HG03575 (cell line): Measurements from ENCODE around the gene SORCS2.

Source experiments
- ATAC-seq: cut with Tn5 transposase; IDR thresholded peaks from one replicate; pipeline ENCODE4 v1.9.1; 2021; ENCODE audit not compliant: unreplicated experiment, insufficient number of reproducible peaks, low FRiP score; ENCODE audit errors: extremely low read depth

Gene SORCS2

DNA sequence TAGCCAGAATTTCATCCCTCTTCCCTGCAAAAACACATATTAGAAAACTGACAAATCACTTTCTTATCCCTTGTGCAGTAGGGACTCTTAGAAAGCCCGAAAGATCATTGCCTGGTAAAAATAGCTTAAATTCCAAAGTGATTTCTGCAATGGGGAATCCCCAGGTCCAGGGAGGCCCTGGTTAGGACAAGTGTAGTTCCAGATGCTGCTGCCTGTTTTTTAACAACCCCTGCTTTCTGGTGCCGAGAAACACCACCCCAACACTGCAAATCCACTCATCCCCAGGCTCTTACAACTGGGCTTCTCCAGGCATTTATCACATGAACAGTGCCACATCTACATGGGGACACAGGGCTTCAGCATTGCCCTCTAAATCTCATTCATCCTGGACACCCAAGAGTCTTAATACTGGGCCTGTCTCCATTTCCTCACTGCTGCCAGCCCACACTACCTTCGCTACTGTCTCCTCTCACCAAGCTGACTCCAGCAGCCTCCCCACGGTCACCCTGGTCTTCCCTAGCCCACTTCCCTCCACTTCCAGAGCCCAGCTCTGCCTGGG, 354.6 kb downstream of the SORCS2 start:
- ATAC-seq, result no peak

DNA sequence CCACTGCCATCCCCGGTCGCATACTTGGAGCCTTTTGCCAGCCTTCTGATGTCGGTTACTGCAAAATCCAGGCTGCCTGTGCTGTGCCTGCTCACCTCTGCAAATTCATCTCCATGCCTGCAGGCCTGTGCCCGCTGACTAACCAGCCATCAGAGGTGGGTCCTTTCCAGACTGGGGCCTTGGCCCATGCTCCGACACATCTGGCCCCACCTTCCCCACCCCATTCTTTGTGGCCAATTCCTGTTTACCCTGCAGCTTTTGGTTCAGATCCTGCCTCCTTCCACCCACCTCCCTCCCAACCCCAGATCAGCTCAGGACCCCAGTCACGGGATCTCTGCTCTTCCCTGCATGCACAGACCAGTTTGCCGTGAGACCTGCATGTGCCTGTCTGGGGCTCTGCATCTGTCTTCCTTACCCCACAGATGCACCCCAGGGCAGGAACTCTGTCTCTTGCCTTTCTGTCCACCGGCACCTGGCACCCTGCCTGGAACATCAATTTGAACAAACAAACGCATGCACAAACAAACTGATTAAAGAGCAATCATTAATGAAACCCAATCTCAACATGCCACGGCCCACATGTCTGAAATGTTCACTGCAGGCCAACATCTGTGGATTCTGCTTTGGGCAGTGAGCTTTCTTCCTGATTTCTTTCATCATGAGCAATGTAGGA, 355.2 kb downstream of the SORCS2 start:
- no peak for ATAC-seq

DNA sequence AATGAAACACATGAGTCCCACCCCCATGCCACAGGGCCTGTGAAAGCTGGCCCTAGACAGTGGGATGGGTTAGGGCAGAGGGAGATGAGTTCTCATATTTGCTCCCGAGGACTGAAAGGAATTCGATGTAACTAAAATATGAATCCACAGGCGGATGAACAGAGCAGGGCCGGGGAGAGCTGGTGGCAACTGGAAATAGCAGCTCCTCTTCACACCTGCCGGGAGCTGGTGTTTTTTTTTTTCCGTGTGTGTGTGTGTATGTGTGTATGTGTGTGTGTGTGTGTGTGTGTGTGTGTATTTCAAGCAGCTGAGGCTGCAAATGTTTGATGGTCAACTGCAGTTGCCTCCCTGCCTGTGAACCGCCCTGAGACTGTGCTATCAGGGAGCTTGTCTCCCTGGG, 357.5 kb downstream of the SORCS2 start:
- ATAC-seq, result no peak

DNA sequence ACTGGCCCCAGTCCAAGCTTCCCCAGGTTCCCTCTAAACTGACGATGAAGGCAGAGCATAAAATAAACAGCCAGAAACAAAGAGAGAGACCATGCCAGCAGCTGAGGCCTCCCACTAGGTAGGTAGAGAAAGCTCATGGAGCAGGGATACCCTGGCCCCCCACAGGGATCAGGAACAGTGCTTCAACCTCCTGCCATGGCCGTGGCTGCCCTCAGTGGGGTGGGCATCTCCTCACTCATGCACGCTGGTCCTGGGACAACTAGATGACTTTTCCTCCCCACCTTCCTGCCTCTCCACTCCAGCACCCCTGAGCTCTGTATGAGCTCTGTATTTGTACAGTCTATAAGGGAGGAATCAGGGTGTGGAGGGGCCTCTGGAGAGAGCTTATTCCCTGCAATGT, 360.1 kb downstream of the SORCS2 start:
- no peak for ATAC-seq

DNA sequence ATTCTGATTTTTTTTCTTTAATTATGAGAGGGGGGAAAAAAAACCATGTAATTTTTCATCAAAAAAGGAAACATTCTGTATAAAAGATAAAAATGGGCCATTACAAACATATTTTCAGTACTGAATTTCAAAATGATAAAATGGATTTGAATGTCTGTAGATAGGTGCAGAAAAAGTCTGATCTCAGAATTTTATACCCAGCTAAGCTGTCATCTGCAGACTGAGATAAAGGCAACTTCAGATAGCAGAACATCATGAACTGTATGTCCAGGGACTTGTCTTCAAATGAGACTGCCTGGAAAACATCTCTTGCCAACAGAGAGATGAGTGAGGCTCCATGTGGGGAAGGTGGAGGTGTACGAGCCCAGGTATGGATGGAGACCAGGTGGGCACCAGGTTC, 360.9 kb downstream of the SORCS2 start:
- ATAC-seq, result no peak

DNA sequence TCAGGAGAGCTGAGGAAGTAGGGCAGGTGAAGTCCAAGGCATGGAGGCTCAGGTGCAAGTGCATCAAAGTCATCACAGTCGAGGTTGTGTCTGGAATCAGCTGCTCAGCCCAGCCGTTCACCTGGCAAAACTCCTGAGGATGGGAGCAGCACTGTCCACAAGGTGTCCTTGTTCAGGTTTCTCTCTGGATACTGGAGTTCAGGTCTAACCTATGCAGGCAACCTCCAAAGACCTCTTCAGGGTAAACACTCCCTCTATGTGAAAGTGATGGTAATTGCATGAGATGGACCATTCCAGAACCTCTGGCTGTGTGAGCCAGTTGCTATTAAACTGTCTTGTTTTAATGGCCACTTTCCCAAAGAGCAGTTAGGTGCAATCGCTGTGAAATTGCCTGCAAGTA, 362.6 kb downstream of the SORCS2 start:
- no peak for ATAC-seq

DNA sequence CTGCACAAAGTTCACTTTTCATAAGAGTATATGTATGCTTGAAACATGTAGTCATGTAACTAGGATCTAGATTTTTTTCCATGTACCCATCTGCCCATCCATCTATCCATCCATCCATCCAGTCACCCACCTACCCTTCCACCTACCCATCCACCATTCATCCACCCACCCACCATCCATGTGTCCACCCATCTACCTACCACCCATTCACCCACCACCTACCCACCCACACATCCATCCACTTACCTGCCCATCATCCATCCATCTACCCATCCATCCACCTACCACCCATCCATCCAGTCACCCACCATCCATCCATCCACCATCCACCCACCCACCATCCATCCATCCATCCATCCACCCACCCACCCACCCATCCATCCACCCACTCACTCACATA, 364.2 kb downstream of the SORCS2 start:
- no peak for ATAC-seq

DNA sequence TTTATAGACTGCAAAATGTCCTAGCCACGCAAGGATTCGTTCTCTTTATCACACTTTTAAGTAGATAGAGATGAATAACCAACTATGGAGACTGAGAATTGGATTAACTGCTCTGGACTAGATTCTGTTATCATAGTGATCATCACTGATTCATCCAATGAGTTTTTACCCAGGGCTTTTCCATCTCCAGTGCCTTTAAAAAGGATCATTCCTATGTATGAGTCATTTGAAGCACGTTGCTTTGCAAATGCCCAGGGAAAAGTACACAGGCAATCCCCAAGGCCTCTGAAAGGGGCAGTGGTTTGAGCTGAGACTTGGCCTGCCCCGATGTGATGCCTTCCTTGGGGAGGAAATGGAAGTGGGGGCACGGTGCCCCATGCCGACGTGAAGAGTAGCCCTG, 365.1 kb downstream of the SORCS2 start:
- ATAC-seq, result no peak

DNA sequence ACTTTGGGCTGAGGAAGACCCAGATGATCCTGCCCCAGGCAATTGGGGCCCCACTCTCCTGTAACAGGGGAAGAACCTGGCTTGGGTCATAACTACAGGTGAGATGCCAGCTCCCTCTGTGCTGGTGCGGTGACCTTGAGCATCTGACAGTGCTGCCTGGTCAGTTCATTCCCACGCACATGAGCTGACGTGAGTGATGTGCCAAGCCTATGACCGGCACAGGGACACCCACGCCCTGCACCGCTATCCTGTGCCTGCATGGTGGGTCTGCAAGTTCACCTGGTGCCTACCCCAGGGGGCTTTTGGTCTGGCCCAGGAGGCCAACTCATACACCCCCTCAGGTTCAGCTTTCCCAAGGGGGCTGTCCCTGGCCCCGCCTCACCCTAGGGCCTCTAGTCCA, 366.1 kb downstream of the SORCS2 start:
- no peak for ATAC-seq

DNA sequence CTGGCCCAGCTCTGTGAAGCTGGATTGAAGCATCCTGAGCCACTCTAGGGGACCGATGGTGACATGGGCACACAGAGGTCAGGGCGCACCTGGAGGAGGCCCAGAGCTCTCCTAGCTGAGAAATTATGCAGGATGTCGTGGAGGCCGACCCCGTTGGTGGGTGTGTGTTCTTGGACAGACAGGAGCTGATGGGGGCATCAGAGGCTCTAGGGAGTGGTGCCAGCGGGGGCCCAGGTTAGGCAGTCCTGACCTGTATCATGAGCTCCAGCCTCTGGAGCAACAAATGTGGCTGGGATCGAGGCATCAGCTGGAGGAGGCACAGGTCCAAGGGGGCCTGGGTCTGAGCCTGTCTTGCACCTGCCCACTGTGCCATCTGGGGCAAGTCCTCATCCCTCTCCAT, 367.0 kb downstream of the SORCS2 start:
- ATAC-seq, result no peak

DNA sequence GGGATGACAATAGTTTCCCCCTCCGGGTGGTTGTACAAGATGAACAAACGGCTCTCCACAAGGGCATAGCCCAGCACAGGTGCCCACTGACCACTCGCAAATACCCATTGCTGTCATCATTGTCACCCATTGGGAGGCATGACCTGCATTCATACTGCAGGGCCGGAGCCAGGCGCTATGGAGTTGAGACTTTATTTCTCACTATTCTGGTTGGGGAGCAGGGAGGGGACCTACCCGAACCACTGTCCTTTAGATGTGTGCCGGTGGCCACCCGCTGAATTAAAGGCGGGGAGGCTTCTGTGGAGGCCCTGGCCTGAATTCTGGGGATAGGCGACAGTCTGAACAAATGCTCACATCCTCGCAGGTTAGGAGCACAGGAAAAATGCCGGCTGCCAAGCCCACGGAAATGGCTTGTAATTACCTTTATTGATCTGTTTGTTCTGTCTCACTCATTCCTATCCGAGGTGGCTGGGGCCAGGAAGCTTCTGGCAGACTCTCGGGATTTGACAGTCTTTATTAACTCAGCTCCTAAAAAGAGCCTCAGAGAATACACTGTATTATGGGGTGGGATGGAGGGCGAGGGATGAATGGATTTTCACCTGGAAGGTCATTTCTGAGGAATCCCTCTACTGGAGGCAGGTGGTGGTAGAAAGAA, 367.5 kb downstream of the SORCS2 start:
- no peak for ATAC-seq

DNA sequence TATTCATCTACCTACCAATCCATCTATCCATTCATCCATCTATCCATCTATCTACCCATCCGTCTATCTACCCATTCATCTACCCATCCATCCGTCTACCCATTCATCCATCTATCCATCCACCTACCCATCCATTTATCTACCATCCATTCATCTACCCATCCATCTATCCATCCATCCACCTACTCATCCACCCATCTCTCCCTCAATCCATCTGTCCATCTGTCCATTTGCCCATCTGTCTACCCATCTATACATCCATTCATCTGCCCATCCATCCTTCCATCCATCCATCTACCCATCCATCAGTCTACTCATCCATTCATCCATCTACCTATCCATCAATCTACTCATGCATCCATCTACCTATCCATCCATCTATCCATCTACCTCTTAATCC, 369.2 kb downstream of the SORCS2 start:
- ATAC-seq, result no peak

DNA sequence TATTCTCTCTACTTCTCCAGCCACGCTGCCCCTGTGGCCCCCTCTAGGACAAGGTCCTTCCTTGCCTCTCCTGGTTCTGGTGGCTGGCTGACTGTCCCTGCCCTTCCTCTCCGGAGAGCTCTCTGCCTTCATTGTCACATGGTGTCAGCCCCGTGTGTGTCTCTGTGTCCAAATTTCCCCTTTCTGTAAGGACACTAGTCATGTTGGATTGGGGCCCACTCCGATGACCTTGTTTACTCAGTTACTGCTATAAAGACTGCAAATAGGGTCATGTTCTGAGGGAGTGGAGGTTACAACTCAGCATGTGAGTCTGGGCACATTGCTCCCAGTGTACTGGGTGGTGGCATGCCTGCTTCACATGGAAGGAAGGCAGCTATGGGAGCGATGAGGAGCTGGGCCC, 371.9 kb downstream of the SORCS2 start:
- no peak for ATAC-seq

DNA sequence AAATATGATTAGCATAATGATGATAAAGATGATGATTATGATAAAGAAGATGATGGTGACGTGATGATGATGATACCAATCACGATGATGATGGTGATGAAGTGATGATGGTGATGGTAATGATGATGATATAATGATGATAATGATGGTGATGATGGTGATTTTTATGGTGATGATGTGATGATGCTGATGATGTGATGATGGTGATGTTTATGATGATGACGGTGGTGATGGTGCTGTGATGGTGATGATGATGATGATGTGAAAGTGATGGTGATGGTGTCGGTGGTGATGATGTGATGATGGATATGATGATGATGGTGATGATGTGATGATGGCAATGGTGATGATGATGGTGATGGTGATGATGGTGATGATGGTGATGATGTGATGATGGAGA, 373.1 kb downstream of the SORCS2 start:
- ATAC-seq, result no peak

DNA sequence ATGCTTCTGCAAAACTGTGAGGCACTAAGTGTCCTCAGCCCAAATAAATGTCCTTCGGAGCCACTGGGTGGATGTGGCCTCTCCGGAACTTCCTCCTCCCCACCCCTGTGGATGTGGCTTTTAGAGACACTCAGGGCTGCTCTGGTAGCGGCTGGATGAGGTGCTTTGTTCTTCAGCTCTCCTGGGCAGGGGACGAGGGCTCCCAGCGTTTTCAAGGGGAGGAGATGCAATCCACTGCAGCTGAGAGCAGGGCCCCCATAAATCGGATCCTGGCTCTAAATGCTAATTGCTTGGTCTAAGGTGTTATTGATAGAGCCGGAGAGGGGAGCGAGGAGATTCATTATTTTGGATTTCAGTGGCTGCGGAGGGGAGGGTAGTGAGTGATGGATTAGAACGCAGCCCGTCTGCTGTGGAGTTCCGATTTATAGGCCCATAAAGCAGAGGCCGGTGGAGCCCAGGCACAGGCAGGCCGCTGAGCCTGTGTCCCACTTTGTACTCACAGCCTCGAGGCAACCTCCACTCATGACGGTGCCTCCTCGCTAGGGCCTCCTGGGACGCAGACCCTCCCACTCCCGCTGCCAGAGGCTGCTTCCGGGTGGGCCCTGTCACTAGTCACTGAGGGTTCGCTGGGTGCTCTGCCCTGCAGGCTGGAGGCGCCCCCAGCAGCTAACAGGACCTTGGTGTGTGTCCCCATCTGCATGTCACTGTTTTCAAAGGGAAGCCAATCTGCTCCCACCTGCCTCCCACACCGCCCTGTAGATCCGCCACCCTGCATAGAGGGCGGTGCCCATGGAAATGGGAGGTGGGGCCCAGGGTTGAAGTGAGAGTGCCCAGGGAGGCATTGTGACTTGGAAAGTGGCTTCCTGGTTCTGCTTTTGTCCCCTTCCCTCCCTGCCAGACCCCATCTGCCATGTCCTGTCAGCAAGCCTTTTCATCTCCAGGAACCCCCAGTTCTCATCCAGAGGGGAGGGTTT, 377.8 kb downstream of the SORCS2 start:
- ATAC-seq, result no peak

DNA sequence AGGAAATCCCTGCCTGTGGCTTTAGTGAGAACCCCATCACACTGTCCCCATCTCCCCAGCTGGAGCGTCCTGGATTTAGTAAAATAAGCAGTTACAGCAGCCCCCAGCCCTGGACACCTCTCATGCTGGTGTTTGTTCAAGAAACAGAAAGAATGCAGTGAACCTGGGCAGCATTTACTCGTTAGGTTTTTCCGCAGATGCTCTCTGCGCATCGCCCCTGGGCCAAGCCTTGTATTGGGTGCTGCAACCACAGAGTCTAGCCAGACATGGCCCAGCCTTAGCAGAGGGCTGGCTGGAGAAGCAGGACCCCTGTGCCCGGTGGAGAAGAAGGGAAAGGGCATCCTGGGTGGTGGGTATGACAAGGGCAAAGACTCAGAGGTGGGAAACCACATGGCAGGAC, 378.7 kb downstream of the SORCS2 start:
- no peak for ATAC-seq

DNA sequence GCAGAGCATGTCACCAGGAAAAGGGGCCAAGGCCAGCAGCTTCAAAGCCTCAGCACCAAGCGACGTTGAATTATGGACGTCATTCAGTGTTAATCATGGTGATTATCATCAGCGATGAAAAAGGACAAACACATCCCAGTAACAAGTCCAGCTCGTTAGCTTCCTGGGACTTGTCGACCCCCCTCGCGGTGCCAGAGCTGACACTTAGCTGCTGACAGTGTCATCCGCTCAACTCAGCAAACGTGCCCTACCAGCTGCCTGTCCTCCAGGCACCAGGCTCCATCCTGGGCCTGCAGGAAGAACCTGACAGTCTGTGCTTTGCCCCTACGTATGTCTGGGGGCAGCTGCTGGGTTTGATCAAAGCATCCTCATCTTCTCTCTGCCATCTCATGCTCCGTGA, 379.4 kb downstream of the SORCS2 start:
- no peak for ATAC-seq

DNA sequence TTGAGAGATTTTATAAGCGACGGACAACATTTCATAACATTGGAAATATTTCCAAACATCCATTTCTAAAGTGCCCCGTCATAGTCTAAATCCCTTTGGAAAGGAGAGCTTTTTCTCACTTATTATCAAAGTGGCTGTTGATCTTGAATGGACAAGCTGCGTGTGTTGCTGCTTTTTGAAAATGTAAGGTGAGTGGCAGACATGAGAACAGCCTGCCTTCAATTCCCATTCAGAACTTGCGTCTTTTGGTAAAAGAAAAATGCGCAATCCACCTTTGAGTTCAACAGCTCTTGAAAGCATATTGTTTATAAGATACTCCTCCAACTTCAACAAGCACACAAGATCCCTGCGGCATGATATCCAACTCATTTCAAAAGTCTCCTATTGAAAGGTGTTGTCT, 380.6 kb downstream of the SORCS2 start:
- ATAC-seq, result no peak

DNA sequence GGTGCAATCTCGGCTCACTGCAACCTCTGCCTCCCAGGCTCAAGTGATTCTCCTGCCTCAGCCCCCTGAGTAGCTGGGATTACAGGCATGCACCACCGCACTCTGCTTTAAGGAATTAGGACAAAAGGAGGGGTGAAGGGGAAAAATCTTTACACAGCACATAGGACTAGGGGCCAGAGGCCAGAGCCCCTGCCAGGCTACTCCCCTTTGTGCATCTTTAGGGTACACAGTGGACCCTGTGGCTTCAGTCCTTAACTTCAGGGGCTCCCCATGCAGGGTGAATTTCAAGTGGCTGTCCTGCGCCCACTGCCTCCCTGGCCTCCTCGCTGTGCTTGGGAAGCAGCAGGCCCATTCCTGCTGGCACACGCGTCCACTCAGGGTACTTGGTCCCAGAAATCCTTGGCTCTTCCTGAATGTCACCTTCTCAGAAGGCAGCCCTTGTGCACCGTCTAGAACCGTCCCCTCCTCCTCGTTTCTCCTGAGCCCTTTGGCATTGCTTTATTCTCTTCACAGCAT, 381.3 kb downstream of the SORCS2 start:
- ATAC-seq, result no peak
